ENCODE measurements around the gene DISP2.

Gene DISP2

DNA sequence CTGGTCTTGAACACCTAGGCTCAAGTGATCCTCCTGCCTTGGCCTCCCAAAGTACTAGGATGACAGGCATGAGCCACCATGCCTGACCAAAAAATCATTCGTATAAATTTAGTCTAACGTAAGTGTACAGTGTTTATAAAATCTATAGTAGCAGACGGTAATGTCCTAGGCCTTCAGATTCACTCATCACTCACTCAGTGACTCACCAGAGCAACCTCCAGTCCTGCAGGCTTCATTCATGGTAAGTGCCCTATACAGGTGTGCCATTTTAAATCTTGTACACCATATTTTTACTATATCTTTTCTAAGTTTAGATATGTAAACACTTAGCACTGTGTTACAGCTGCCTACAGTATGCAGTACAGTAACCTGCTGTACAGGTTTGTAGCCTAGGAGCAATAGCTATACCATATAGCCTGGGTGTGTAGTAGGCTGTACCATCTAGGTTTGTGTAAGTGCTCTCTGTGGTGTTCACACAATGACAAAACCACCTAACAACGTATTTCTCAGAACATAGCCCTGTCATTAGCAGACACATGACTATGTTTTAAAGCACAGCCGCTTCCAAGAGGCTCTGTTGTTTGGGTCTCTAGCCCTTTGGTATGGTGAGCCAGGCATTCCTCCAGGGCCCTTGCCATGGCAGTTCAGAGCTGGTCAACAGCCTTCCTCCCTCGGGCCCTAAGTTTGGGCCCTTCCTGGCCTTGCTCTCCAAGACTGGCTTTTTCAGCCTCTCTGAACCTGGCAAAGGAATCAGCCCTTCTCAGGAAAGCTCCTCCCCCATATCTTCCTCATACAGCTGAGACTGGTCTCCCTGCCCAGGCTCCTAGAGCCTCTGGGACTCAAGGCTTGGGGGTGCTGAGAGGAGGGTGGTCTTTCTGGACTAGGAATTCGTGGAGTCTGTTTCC, 15.4 kb upstream of the DISP2 start:
- Histone ChIP-seq H3F3A (ENCODE audit: low read depth) (no peaks in the 10 kb centered on the region), H3K36me3 (ENCODE audit: insufficient read depth, low read length) (no peaks in the 10 kb centered on the region), H3K4me1 (ENCODE audit: insufficient read depth, low read length, poor library complexity, severe bottlenecking) (no peaks in the 10 kb centered on the region), H2AFZ (ENCODE audit: low read length) (no peak overlapping the region), H4K20me1 (ENCODE audit: insufficient read depth, low read length, poor library complexity, severe bottlenecking) (no peaks in the 10 kb centered on the region), H3K9ac (ENCODE audit: low read depth, low read length, poor library complexity, severe bottlenecking) (no peak overlapping the region), H3K9me3 (ENCODE audit: insufficient read depth, low read depth, low read length) (no peaks in the 10 kb centered on the region), H3K27me3 (ENCODE audit: insufficient read depth, low read length, poor library complexity, severe bottlenecking) (no peaks in the 10 kb centered on the region), H3K9me2 (replicated peaks; ENCODE audit: low read depth, low read length) (no peaks in the 10 kb centered on the region), H3K4me3 (ENCODE audit: low read length, poor library complexity, severe bottlenecking) (no peak overlapping the region), H3K79me2 (ENCODE audit: insufficient read depth, low read length) (no peaks in the 10 kb centered on the region), H3K4me2 (ENCODE audit: low read depth, low read length, poor library complexity, severe bottlenecking) (no peak overlapping the region)
- TF ChIP-seq EZH2phosphoT487 (IDR thresholded peaks at IDR 0.05; ENCODE audit: borderline replicate concordance), result no peak
- no peak for TF ChIP-seq CTCF (conservative IDR thresholded peaks at IDR 0.05; ENCODE audit: low read length)

DNA sequence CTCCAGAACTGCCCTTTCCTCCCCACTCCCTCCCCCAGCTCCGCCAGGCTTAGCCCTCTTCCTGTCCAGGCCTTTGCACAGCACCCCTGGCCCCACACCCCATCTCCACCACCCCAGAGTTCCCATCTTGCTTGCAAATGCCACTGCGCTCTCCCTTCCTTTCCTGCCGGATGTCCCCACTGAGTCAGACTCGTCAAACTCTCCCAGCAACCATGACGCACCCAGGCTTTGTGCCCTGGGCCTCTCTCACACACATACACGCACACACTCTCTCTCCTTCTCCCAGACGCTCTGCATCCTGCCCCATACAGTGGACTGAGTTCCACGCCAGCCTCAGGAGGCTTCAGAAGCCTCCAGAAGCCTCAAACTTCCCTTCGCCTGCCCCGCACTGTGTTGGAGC, 14.5 kb upstream of the DISP2 start:
- H3F3A ChIP-seq (ENCODE audit: low read depth), result no peaks in the 10 kb centered on the region
- TF ChIP-seq CTCF (conservative IDR thresholded peaks at IDR 0.05; ENCODE audit: low read length), result no peak
- TF ChIP-seq EZH2phosphoT487 (IDR thresholded peaks at IDR 0.05; ENCODE audit: borderline replicate concordance), result no peak
- no peaks in the 10 kb centered on the region for H4K20me1 ChIP-seq (ENCODE audit: insufficient read depth, low read length, poor library complexity, severe bottlenecking)
- H3K4me2 ChIP-seq (ENCODE audit: low read depth, low read length, poor library complexity, severe bottlenecking), result no peak overlapping the region
- no peaks in the 10 kb centered on the region for H3K4me1 ChIP-seq (ENCODE audit: insufficient read depth, low read length, poor library complexity, severe bottlenecking)
- no peak overlapping the region for H2AFZ ChIP-seq (ENCODE audit: low read length)
- no peaks in the 10 kb centered on the region for H3K36me3 ChIP-seq (ENCODE audit: insufficient read depth, low read length)
- no peaks in the 10 kb centered on the region for H3K9me3 ChIP-seq (ENCODE audit: insufficient read depth, low read depth, low read length)
- no peaks in the 10 kb centered on the region for H3K79me2 ChIP-seq (ENCODE audit: insufficient read depth, low read length)
- H3K9ac ChIP-seq (ENCODE audit: low read depth, low read length, poor library complexity, severe bottlenecking), result no peak overlapping the region
- no peaks in the 10 kb centered on the region for H3K27me3 ChIP-seq (ENCODE audit: insufficient read depth, low read length, poor library complexity, severe bottlenecking)
- H3K4me3 ChIP-seq (ENCODE audit: low read length, poor library complexity, severe bottlenecking), result no peak overlapping the region
- H3K9me2 ChIP-seq (replicated peaks; ENCODE audit: low read depth, low read length), result no peaks in the 10 kb centered on the region

DNA sequence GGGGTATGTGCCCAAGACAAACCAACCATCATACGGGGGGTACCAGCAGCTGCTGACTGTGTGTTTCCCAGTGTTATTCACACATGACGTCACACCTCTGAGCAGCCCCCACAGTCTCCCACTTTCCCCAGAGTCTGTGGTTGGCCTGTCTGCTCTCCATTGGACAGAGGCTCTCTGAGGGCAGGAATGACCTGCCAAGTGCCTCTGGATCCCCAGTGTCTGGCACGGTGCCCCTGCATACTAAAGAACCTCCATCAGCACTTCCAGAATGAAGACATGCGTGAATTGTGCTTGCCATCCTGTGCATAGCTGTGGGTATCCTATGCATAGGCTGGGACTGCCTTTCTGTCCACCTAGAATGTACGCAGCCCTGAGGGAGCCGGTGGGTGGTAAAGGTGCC, 13.8 kb upstream of the DISP2 start:
- Histone ChIP-seq H3K27me3 (ENCODE audit: insufficient read depth, low read length, poor library complexity, severe bottlenecking) (no peaks in the 10 kb centered on the region), H3K9me3 (ENCODE audit: insufficient read depth, low read depth, low read length) (no peaks in the 10 kb centered on the region), H3K4me3 (ENCODE audit: low read length, poor library complexity, severe bottlenecking) (no peak overlapping the region), H3K79me2 (ENCODE audit: insufficient read depth, low read length) (no peaks in the 10 kb centered on the region), H3K9ac (ENCODE audit: low read depth, low read length, poor library complexity, severe bottlenecking) (no peak overlapping the region), H3K4me2 (ENCODE audit: low read depth, low read length, poor library complexity, severe bottlenecking) (no peak overlapping the region), H3K9me2 (replicated peaks; ENCODE audit: low read depth, low read length) (no peaks in the 10 kb centered on the region), H4K20me1 (ENCODE audit: insufficient read depth, low read length, poor library complexity, severe bottlenecking) (no peaks in the 10 kb centered on the region), H3K36me3 (ENCODE audit: insufficient read depth, low read length) (no peaks in the 10 kb centered on the region), H3K4me1 (ENCODE audit: insufficient read depth, low read length, poor library complexity, severe bottlenecking) (no peaks in the 10 kb centered on the region), H3F3A (ENCODE audit: low read depth) (no peaks in the 10 kb centered on the region), H2AFZ (ENCODE audit: low read length) (no peak overlapping the region)
- TF ChIP-seq EZH2phosphoT487 (IDR thresholded peaks at IDR 0.05; ENCODE audit: borderline replicate concordance), result no peak
- no peak for TF ChIP-seq CTCF (conservative IDR thresholded peaks at IDR 0.05; ENCODE audit: low read length)
